B cell (primary cell): ENCODE results near the gene GMPR2.

ENCODE experiments used
- CTCF ChIP-seq: fragments of 200-600 bp; IDR thresholded peaks from one replicate; pipeline ENCODE4 v1.8.0; 2022; ENCODE audit warnings: antibody characterized with exemption, mild to moderate bottlenecking
- EZH2 ChIP-seq: IDR thresholded peaks from 2 replicates; pipeline ENCODE4 v1.6.1; 2012; ENCODE audit warnings: borderline replicate concordance, low read depth, mild to moderate bottlenecking, moderate library complexity, low read length; ENCODE audit not compliant: insufficient read depth, poor library complexity, severe bottlenecking

GRCh38 chr14:24251880-24252288 is 19.2 kb downstream of the GMPR2 start:
- TF ChIP-seq CTCF (no peak), EZH2 (no peak)
